ENCODE measurements around the gene WDR90. TPM values are rescaled to one million over a fixed set of nuclear protein-coding genes. Genes with fewer than 3 reads are reported as not detected.

Gene WDR90
- total RNA-seq, 4 donors from 2014 or later: 8.2 to 22.7 (median 16.5) TPM

- intact Hi-C loops (cut with DNase I): no loop called here
Measured at GRCh38 chr16:681746-682427, 32.7 kb downstream of the WDR90 start.

GRCh38 chr16:682493-683395 lies 33.6 kb downstream of the WDR90 start:
- Histone ChIP-seq H3K4me3 (peak overlapping the region in 3 of 4 donors; percentile 72 to 80 (median 80)), H3K4me1 (peaks cover 55 to 78% (median 64%) of the 10 kb centered on the region in 4 donors), H3K27me3 (no peaks in the 10 kb centered on the region), H3K27ac (replicated peaks in 1 of 4) (peak overlapping the region in 1 of 4 donors; percentile 87), H3K36me3 (peaks cover 21 to 49% (median 39%) of the 10 kb centered on the region in 4 donors), H3K9me3 (no peaks in the 10 kb centered on the region)
- no peak for DNase-seq (ENCODE audit: extremely low spot score)
- no peak for TF ChIP-seq POLR2A (IDR thresholded peaks at IDR 0.05; ENCODE audit: low read depth)
- WGBS: 82% methylated on average over 21 of the region's 36 CpGs
- intact Hi-C loops (cut with DNase I): no loop called here

More at GRCh38 chr16:681746-682427, 32.7 kb downstream of the WDR90 start:
- 71% methylated on average over 11 of the region's 28 CpGs for WGBS
- DNase-seq (ENCODE audit: extremely low spot score): no peak
- TF ChIP-seq CTCF (IDR thresholded peaks at IDR 0.05) (no peak), EP300 (IDR thresholded peaks at IDR 0.05) (no peak), POLR2A (IDR thresholded peaks at IDR 0.05; ENCODE audit: low read depth) (no peak), POLR2AphosphoS5 (IDR thresholded peaks at IDR 0.05) (no peak)
- Histone ChIP-seq H3K4me1 (peaks cover 55 to 71% (median 64%) of the 10 kb centered on the region in 4 donors), H3K27ac (replicated peaks in 1 of 4) (peak overlapping the region in 1 of 4 donors; percentile 93), H3K36me3 (peaks cover 21 to 40% (median 30%) of the 10 kb centered on the region in 4 donors), H3K9me3 (no peaks in the 10 kb centered on the region), H3K27me3 (no peaks in the 10 kb centered on the region), H3K4me3 (peak overlapping the region; percentile 4 to 98 (median 96))

DNA sequence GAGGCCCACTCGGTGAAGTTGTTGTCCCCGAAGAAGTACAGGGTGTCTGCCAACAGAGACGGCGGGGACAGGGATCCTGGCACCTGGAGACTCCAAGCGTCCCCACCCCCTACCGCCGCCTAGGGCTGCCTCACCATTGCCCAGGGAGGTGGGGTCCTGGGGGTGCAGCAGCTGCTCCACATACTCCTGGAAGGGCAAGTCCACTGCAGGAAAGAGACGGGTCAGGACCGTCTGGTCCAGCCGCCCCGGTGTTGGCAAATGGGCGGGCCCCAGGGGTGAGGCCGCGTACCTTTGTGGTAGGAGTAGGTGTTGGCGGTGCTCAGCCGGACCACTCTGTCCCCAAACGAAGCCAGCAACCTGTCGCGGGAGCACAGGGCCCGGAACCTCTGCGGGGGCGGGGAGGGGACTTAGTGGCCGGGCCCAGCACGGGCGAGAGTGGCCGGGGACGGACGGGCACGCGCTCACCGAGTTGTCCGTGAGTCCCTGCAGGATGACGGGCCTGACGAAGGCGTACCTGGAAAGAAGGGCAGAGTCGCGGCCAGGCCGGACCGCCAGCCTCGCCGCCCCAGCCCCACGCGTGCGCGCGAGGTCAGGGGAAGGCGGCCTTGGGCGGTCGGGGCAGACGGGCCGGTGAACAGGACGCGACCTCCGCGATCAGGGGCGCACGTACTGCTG lies 34.4 kb downstream of the WDR90 start:
- no peaks in the 10 kb centered on the region for H3K9me3 ChIP-seq
- peak overlapping the region; percentile 72 to 80 (median 79) for H3K4me3 ChIP-seq
- H3K36me3 ChIP-seq: peaks cover 21 to 52% (median 40%) of the 10 kb centered on the region in 4 donors
- peak overlapping the region; percentile 73 to 87 (median 80) for H3K27ac ChIP-seq (replicated peaks in 1 of 4)
- intact Hi-C loops (cut with DNase I): no loop called here
- DNase-seq (ENCODE audit: extremely low spot score): no peak
- H3K4me1 ChIP-seq: peaks cover 59 to 86% (median 69%) of the 10 kb centered on the region in 4 donors
- WGBS: 28% methylated on average over 25 of the region's 57 CpGs
- no peaks in the 10 kb centered on the region for H3K27me3 ChIP-seq
- TF ChIP-seq EP300 (IDR thresholded peaks at IDR 0.05): no peak
- no peak for TF ChIP-seq POLR2A (IDR thresholded peaks at IDR 0.05; ENCODE audit: low read depth)
- TF ChIP-seq POLR2AphosphoS5 (IDR thresholded peaks at IDR 0.05): no peak
- no peak for TF ChIP-seq CTCF (IDR thresholded peaks at IDR 0.05)

GRCh38 chr16:684071-684794 lies 35.1 kb downstream of the WDR90 start, which contains the start of gene JMJD8:
Gene JMJD8, minus strand, starts transcription at chr16:684334. Its CDS starts 15 bp downstream, at chr16:684319.
- peak within 1 kb of the TSS; percentile 73 to 87 (median 80) for H3K27ac ChIP-seq (replicated peaks in 1 of 4)
- H3K9me3 ChIP-seq: no peaks in the 10 kb centered on the region
- H3K27me3 ChIP-seq: no peaks in the 10 kb centered on the region
- TF ChIP-seq EP300 (IDR thresholded peaks at IDR 0.05): no peak
- peak; percentile 86 to 94 for TF ChIP-seq POLR2AphosphoS5 (IDR thresholded peaks at IDR 0.05)
- TF ChIP-seq POLR2A (IDR thresholded peaks at IDR 0.05; ENCODE audit: low read depth): peak; percentile 25
- TF ChIP-seq CTCF (IDR thresholded peaks at IDR 0.05): peak in 1 of 3 experiments; percentile 18
- intact Hi-C loops (cut with DNase I): no loop called here
- 1% methylated on average over 28 of the region's 91 CpGs for WGBS
- peaks cover 21 to 52% (median 40%) of the 10 kb centered on the region in 4 donors for H3K36me3 ChIP-seq
- DNase-seq (ENCODE audit: extremely low spot score): peak; percentile 97
- H3K4me3 ChIP-seq: peak within 1 kb of the TSS; percentile 72 to 80 (median 79)
- peaks cover 62 to 89% (median 71%) of the 10 kb centered on the region in 4 donors for H3K4me1 ChIP-seq

All from esophagus muscularis mucosa (tissue), 4 donors.